ENCODE data around the gene NFIA.
A peak's percentile ranks its signal among the peaks of the same experiment; 100 is the strongest.
"Not testable (repeated sequence)": the region's sequence is repeated elsewhere in the genome, so short reads cannot be mapped to it uniquely, and the experiment has no call there.

The NFIA gene

DNA sequence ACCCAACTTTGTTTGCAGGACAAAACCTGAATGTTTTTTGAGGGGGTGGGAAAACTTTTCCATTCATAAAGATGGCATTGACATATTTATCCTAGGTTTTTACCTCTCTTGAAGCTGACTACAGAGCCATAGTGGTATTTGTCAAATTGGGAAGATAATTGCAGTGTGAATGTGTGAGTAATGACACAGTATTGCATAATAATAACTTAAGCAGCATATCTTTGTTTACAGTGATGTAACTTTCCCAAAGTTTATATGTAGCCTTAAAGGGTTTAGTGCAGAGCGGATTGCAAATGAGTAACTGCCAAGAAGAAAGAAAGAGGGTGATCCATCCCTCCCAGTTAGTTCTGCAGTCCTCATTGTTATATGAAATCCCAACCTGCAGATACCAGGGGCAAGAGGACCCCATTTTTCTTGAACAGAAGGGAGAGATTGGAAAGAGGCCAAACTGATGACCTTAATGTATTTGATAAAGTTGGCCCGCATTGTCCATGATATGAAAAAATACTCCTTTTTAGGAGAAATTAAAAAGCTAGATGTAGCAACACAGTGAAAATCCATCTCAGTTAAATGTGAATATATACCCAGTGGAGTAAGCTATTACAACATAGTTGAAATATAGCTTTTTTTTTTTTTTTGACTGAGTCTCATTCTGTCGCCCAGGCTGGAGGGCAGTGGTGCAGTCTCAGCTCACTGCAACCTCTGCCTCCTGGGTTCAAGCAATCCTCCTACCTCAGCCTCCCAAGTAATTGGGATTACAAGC, 23.7 kb upstream of the NFIA start:
- DNase-seq (ENCODE audit: low read depth, low spot score) = no peak

GRCh38 chr1:61061601-61062000, 20.8 kb upstream of the NFIA start:
- DNase-seq (ENCODE audit: low read depth, low spot score) = not testable (repeated sequence)

GRCh38 chr1:61064673-61065072, 17.7 kb upstream of the NFIA start:
- DNase-seq (ENCODE audit: low read depth, low spot score) = no peak

DNA sequence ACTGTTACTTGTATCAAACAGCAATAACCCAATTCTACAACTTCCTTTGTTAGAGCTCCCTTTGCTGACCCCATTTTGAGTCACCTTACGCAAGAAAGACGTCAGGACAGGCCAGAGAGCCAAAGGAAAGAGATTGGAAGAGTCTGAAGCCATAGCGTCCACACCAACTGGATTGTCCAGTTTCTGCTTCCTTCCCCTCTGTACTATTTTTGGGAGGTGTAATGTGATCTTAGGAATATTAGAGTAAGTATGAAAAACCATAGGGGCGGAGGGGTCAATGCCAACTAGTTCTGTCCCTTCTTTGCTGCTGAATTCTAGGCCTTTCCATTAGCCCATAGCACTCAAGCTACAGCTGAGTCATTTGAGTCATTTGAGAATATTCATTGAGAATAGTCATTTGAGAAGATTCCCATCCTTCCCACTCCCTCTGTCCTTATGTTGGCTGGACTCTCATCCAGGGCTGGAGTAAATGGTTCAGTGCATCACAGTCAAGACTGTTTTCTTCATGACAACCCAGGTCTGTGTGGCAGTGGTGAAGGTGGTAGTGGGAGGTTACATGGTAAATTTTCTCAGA, 14.8 kb upstream of the NFIA start:
- DNase-seq (ENCODE audit: low read depth, low spot score) = no peak

DNA sequence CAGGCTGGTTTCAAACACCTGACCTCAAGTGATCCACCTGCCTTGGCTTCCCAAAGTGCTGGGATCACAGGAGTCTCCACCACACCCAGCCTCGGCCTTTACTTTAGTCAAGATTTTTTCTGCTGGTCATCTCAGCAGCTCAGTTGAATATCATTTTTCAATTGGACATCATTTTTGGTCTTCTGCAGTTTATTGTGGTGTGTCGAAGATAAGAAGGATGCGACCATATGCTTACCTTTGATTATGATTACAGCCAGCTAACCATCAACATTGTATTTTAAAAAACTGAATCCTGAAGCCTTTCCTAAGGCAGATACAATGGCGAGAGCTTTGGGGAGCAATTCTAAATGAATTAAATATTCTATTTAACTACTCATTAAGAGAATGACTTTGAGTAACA, 12.3 kb upstream of the NFIA start:
- no peak for DNase-seq (ENCODE audit: low read depth, low spot score)

GRCh38 chr1:61071205-61072130, 10.9 kb upstream of the NFIA start:
- no peak for DNase-seq (ENCODE audit: low read depth, low spot score)

GRCh38 chr1:61073871-61074270, 8.5 kb upstream of the NFIA start:
- DNase-seq (ENCODE audit: low read depth, low spot score) = no peak

- not testable (repeated sequence) for DNase-seq (ENCODE audit: low read depth, low spot score)
These were observed 6.5 kb upstream of the NFIA start for GRCh38 chr1:61075833-61076232.

DNA sequence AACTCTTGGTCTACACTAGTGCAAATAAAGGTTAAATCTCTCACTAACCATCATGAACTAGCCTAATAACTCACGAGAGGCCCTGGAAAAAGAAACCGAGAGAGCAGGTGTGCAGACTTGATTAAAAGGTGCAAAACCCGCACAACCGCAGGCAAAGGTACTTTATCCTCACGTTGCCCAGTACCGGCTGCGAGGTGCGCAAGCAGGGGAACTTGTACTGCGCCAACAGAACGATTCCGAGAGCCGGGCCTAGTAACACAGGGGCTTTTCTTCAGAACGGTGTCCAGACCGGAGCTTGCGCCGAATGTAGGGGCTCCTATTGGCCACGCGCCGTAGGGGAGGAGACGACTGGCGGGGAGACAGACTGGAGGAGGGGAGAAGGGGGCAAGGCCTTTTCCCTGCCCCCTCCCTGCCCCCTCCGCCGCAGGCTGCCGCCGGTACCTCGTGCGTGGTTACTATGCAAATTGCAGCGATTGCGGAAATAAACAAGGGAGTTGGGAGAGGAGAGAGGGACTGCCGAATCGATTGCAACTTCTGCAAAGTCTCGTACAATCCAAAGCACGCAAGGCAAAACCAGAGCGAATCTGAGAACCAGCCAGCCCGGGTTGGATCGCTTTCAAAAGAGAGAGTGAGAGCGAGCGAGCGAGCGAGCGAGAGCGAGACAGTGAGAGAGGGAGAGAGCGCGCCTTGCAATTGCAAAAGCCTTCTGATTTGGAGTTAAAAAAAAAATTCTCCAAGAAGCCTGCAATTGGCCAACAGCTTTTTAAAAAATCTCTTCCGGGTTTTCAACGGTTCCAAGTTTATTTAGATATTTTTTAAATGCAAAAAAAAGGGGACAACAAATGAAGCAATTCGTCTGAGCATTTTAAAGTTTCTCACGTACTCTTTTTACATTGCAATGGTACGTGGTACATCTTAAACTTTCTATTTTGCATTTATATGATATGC, 5.4 kb upstream of the NFIA start:
- DNase-seq (ENCODE audit: low read depth, low spot score) = peak; percentile 81

- DNase-seq (ENCODE audit: low read depth, low spot score) = peak; percentile 98
These were observed 4.5 kb upstream of the NFIA start for GRCh38 chr1:61077676-61078541.

DNA sequence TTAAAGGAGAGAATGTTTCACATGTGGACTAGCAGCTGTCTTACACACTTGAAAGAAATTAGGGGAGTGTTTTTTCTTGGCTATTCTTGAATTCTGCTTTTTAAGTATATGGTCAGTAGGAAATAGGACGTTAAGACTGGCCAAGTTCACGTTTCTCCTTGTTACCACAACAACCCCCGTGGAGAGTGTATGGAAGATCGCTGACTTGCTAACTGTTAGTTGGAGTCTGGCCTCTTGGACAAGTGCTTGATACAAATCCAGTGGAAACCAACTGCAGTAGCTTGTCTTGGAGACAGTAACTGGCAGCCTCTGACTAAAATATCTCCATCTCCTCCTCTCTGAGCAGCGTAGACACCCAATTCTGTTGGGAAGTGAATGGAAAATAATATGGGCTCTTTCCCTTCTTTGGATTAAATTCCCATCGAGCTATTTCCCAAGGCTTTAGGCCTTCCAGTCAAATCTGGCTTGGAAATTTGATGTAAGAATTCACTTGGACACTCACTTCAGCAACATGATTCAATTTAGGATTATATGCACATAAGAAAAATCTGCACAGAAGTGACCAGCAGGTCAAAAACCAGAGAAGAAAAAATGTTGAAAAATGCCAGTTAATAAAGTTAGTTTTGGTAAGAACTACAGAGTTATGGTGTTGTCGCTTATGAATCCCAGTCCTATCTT, 3.6 kb upstream of the NFIA start:
- DNase-seq (ENCODE audit: low read depth, low spot score) = no peak

DNA sequence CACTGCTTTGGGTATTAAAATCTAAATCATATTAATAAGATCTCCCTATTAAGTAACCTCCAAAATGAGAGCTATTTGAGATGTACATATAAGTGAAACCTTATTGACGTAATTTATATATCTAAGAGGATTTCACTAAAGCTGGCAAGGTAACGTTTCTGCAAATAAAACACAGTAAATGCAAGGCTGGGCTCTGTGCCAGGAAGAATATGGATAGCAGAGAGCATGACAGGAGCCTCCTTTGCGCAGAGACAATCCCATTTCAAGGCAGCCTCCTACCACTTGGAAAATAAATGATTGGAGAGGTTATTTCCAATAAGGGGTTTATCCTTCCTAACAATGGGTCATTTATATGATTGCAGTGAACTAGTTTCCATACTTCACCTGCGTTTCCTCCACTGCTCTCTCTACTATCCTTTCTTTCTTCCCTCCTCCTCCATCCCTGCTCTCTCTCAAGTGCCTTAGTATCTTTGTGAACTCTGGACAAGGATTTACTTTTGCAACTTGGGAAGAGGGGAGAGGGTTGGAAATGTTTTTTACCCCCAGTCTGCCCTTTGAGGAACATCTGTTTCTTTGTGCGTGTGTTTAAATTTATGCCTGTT, 3.0 kb upstream of the NFIA start:
- no peak for DNase-seq (ENCODE audit: low read depth, low spot score)

DNA sequence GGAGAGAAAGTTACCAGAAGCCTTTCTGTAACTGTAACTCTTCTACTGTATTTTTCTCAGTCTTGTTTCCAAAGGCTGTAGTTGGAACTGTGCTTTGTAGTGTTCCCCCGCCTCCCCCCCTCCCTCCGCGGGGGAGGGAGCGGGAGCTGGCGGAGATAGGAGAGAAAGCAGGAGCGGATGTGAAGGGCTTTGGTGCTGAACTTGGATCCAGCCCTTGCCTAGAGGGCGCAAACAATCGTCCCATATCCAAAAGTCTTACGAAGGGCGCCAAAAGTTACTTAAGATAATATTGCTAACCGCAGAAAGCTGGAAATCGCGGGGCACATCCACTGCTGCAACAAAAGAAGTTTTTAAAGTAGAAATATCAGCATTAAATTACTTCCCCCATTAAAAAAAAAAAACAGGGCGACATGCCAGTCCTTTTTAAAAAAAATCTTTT, 2.4 kb upstream of the NFIA start:
- no peak for DNase-seq (ENCODE audit: low read depth, low spot score)

GRCh38 chr1:61080413-61081143, 1.8 kb upstream of the NFIA start:
- DNase-seq (ENCODE audit: low read depth, low spot score) = no peak

GRCh38 chr1:61081144-61081685, 1.1 kb upstream of the NFIA start:
- no peak for DNase-seq (ENCODE audit: low read depth, low spot score)

- no peak for DNase-seq (ENCODE audit: low read depth, low spot score)
These were observed 563 bp upstream of the NFIA start for GRCh38 chr1:61081686-61082310.

DNA sequence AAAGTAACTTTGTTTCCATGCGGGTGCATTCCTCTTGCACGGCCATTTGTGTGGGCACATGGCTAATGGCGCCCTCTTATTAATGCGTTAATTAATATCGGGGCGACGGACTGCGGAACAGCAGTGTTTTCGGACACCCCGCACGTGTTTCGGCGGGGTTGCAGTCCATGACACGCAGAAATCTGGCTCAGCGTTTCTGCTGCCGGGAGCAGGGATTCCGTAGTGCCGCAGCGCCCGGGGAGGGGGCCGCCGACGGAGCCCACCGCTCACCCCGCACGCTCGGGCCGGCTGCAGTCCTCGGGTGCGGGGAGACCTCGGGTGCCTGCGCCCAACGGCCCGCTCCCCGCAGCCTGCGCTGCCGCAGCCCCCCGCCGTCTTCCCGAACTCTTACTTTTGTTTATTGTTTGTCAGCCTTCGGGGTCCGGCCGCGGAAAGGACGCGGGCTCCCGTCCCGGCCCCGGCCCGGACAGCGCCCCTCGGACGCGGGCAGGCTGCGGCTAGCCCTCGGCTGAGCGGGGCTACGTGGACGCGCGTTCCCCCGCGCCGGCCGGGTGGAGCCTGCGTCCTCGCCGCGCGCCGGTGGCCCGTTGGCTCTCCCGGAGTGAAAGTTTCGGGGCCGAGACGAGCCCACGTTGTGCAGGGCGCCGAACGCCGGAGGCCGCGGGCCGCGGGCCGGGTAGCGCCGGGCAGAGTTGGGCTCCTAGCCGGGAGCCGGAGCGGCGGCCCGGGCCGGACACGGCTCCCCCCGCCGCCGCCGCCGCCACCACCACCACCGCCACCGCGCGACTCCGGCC, 849 bp downstream of the NFIA start:
- DNase-seq (ENCODE audit: low read depth, low spot score) = no peak

Measured in iPS DF 19.7 (cell line).